Neural cell (in vitro differentiated cells): ENCODE data around the gene C3orf49. TPM values are rescaled to one million over a fixed set of nuclear protein-coding genes. Genes with fewer than 3 reads are reported as not detected.

ENCODE experiments used
- H2AFZ ChIP-seq: fragments of 200-600, 300-800 bp; sonication (generic), shearing (Covaris generic); 2 replicates; pipeline ENCODE4 v1.6.0; 2014; ENCODE audit warnings: low read depth, mild to moderate bottlenecking, antibody characterized with exemption, low read length, moderate library complexity
- H3F3A ChIP-seq: fragments of 200-600 bp; shearing (Covaris generic); 2 replicates; pipeline ENCODE4 v1.6.1; 2016; ENCODE audit warnings: mild to moderate bottlenecking, moderate library complexity, mixed read lengths, antibody characterized with exemption, low read length; ENCODE audit not compliant: insufficient read depth, poor library complexity, severe bottlenecking
- H3K27ac ChIP-seq: fragments of 200-600, 300-800 bp; sonication (generic), shearing (Covaris generic); 2 replicates; pipeline ENCODE4 v1.5.1; 2014; ENCODE audit warnings: mild to moderate bottlenecking, low read length, moderate library complexity
- H3K27me3 ChIP-seq: fragments of 300-800, 200-600 bp; sonication (generic), shearing (Covaris generic); 2 replicates; pipeline ENCODE4 v1.6.0; 2014; ENCODE audit warnings: mild to moderate bottlenecking, low read depth, low read length, moderate library complexity; ENCODE audit not compliant: insufficient read depth
- H3K36me3 ChIP-seq: fragments of 300-800, 200-600 bp; sonication (generic), shearing (Covaris generic); 2 replicates; pipeline ENCODE4 v1.5.1; 2014; ENCODE audit warnings: mild to moderate bottlenecking, antibody characterized with exemption, low read length, moderate library complexity; ENCODE audit not compliant: insufficient read depth
- H3K4me2 ChIP-seq: fragments of 300-800, 200-600 bp; sonication (generic), shearing (Covaris generic); 2 replicates; pipeline ENCODE4 v1.6.0; 2014; ENCODE audit warnings: mild to moderate bottlenecking, low read length
- H3K4me3 ChIP-seq: fragments of 300-800, 200-600 bp; sonication (generic), shearing (Covaris generic); 2 replicates; pipeline ENCODE4 v1.5.1; 2014; ENCODE audit warnings: mild to moderate bottlenecking, low read length, moderate library complexity
- H3K79me2 ChIP-seq: fragments of 200-600 bp; shearing (Covaris generic); replicated peaks from 2 replicates; pipeline ENCODE4 v1.6.0; 2014; ENCODE audit warnings: mild to moderate bottlenecking, low read length, moderate library complexity; ENCODE audit not compliant: insufficient read depth
- H3K9ac ChIP-seq: fragments of 300-800, 200-600 bp; sonication (generic), shearing (Covaris generic); 2 replicates; pipeline ENCODE4 v1.6.1; 2016; ENCODE audit warnings: mild to moderate bottlenecking, low read length, mixed read lengths
- H3K9me2 ChIP-seq: fragments of 200-600 bp; shearing (Covaris generic); 2 replicates; pipeline ENCODE4 v1.6.1; 2016; ENCODE audit warnings: mild to moderate bottlenecking, low read length, mixed read lengths; ENCODE audit not compliant: insufficient read depth
- H3K9me3 ChIP-seq: fragments of 200-600, 300-800 bp; sonication (generic), shearing (Covaris generic); 2 replicates; pipeline ENCODE4 v1.6.1; 2016; ENCODE audit warnings: mild to moderate bottlenecking, mixed run types, low read length, moderate library complexity, mixed read lengths
- H4K20me1 ChIP-seq: fragments of 200-600 bp; shearing (Covaris generic); 2 replicates; pipeline ENCODE4 v1.6.1; 2016; ENCODE audit warnings: mild to moderate bottlenecking, mixed run types; ENCODE audit not compliant: insufficient read depth
- EP300 ChIP-seq: fragments of 450-650 bp; conservative IDR thresholded peaks from 2 replicates; pipeline ENCODE4 v1.6.1; 2014; ENCODE audit warnings: antibody characterized with exemption, mild to moderate bottlenecking, moderate library complexity; ENCODE audit not compliant: poor library complexity, severe bottlenecking
- EZH2 ChIP-seq: fragments of 200-600, 300-800 bp; shearing (Covaris generic), sonication (generic); IDR thresholded peaks from 2 replicates; pipeline ENCODE4 v1.6.1; 2014; ENCODE audit warnings: antibody characterized with exemption, low read length, borderline replicate concordance, mild to moderate bottlenecking; ENCODE audit not compliant: insufficient read depth, poor library complexity, severe bottlenecking
- MXI1 ChIP-seq: fragments of 450-650 bp; conservative IDR thresholded peaks from 2 replicates; pipeline ENCODE4 v1.6.1; 2014; ENCODE audit warnings: antibody characterized with exemption, mild to moderate bottlenecking; ENCODE audit not compliant: poor library complexity, severe bottlenecking
- POLR2AphosphoS5 ChIP-seq: IDR thresholded peaks from 2 replicates; pipeline ENCODE4 v1.6.1; 2012
- RAD21 ChIP-seq: fragments of 450-650 bp; conservative IDR thresholded peaks from 2 replicates; pipeline ENCODE4 v1.6.1; 2014; ENCODE audit warnings: antibody characterized with exemption, mild to moderate bottlenecking, moderate library complexity
- SMC3 ChIP-seq: fragments of 450-650 bp; conservative IDR thresholded peaks from 2 replicates; pipeline ENCODE4 v1.6.1; 2014; ENCODE audit warnings: antibody characterized with exemption, mild to moderate bottlenecking, moderate library complexity; ENCODE audit not compliant: poor library complexity
- TAF1 ChIP-seq: IDR thresholded peaks from 2 replicates; pipeline ENCODE4 v1.6.1; 2012; ENCODE audit warnings: low read depth
- polyA plus RNA-seq: library from polyadenylated mRNA; depleted of rRNA; stranded (reverse); fragments of >200 nt; gene quantifications from 2 replicates; pipeline ENCODE4 v1.2.3, GENCODE V29; 2014
- TF ChIP-seq, protein P1 (sequence below): IDR thresholded peaks from 2 replicates; pipeline ENCODE4 v1.6.1; 2012; ENCODE audit warnings: borderline replicate concordance
- TF ChIP-seq, protein P2 (sequence below): fragments of 450-650 bp; IDR thresholded peaks from 2 replicates; pipeline ENCODE4 v1.5.1; 2014; ENCODE audit warnings: antibody characterized with exemption, mild to moderate bottlenecking, moderate library complexity; ENCODE audit not compliant: poor library complexity, severe bottlenecking

The C3orf49 gene
- polyA plus RNA-seq, 1 donor from 2014 or later, result not detected

DNA sequence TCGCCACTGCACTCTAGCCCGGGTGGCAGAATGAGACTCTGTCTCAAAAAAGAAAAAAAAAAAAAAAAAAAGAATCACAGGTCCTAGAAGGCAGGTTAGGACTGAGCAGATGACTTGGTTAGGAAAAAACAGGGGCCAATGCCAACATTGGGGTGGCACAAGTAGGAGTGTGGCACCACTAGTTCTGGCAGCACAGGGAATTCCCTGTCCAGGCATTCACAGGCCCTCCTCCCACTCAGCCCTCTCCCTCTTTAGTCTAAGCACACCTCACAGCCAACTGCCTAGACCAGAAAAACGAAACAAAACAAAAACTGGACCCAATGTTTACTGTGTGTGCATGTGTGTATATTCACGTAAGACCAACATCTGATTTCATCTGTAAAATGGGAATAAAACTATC, 34.0 kb downstream of the C3orf49 start:
- H3K79me2 ChIP-seq, result peaks cover 3% of the 10 kb centered on the region
- H3K27me3 ChIP-seq, result no peaks in the 10 kb centered on the region
- no peaks in the 10 kb centered on the region for H3K36me3 ChIP-seq
- no peaks in the 10 kb centered on the region for H3K9me2 ChIP-seq
- H3K9ac ChIP-seq, result no peak overlapping the region
- no peak overlapping the region for H3K4me3 ChIP-seq
- H3K9me3 ChIP-seq, result no peaks in the 10 kb centered on the region
- no peaks in the 10 kb centered on the region for H3F3A ChIP-seq
- no peaks in the 10 kb centered on the region for H4K20me1 ChIP-seq
- TF ChIP-seq EP300 (no peak), RAD21 (no peak)
- H2AFZ ChIP-seq, result no peak overlapping the region
- no peak overlapping the region for H3K4me2 ChIP-seq
- H3K27ac ChIP-seq, result no peak overlapping the region

DNA sequence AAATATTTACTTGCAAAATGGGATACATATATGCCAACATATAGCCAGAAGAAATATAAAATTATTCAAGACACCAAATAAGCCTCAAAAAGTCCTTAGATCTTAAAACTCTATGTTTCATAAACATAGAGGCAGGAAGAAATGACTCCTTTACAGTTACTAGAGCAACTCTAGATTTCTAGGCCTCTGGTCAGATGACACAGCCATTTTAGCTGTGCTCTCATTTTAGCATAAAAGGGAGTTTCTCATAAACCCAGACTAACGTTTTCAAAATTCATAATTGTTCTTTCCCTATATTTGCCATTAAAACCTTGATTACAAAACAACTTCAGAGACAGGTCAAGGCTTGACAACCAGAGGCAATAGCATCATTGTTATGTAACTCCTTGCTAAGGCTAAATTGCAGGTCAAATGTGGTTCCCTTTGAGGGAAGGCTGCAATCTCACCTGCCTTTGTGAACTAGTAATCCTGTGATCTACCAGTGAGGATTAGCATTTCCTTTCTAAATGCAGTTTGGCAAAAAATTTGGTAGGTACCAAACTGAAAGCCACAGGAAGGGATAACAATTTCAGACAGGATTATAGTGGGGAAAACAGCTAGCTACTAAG, 36.3 kb downstream of the C3orf49 start:
- Histone ChIP-seq H3K4me2 (no peak overlapping the region), H3K79me2 (peaks cover 3% of the 10 kb centered on the region), H2AFZ (no peak overlapping the region), H3K36me3 (no peaks in the 10 kb centered on the region), H3K27ac (no peak overlapping the region), H3K9me3 (no peaks in the 10 kb centered on the region), H4K20me1 (no peaks in the 10 kb centered on the region), H3K9ac (no peak overlapping the region), H3F3A (no peaks in the 10 kb centered on the region), H3K4me3 (no peak overlapping the region), H3K27me3 (no peaks in the 10 kb centered on the region), H3K9me2 (no peaks in the 10 kb centered on the region)
- TF ChIP-seq, protein P1, sequence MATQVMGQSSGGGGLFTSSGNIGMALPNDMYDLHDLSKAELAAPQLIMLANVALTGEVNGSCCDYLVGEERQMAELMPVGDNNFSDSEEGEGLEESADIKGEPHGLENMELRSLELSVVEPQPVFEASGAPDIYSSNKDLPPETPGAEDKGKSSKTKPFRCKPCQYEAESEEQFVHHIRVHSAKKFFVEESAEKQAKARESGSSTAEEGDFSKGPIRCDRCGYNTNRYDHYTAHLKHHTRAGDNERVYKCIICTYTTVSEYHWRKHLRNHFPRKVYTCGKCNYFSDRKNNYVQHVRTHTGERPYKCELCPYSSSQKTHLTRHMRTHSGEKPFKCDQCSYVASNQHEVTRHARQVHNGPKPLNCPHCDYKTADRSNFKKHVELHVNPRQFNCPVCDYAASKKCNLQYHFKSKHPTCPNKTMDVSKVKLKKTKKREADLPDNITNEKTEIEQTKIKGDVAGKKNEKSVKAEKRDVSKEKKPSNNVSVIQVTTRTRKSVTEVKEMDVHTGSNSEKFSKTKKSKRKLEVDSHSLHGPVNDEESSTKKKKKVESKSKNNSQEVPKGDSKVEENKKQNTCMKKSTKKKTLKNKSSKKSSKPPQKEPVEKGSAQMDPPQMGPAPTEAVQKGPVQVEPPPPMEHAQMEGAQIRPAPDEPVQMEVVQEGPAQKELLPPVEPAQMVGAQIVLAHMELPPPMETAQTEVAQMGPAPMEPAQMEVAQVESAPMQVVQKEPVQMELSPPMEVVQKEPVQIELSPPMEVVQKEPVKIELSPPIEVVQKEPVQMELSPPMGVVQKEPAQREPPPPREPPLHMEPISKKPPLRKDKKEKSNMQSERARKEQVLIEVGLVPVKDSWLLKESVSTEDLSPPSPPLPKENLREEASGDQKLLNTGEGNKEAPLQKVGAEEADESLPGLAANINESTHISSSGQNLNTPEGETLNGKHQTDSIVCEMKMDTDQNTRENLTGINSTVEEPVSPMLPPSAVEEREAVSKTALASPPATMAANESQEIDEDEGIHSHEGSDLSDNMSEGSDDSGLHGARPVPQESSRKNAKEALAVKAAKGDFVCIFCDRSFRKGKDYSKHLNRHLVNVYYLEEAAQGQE, result no peak
- no peak for TF ChIP-seq RAD21
- TF ChIP-seq EZH2, result no peak
- TF ChIP-seq TAF1, result no peak

DNA sequence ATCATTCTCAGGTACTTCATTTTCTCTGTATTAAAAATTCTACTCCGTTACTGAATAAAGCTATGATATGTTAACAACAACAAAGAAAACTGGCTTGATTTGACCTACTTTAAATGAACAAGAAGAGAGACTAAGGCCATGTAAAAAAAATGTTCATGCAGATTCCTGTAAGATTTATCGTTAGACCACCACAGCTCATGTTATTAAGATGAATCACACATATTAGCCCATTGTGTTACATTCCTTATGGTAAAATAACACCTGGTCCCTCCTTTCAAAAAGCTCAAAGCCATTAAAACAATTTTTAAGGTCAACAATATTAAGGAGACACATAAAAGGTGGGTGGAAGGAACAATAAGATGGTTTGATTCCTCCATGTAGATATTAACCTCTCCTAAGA, 38.2 kb downstream of the C3orf49 start:
- Histone ChIP-seq H4K20me1 (no peaks in the 10 kb centered on the region), H3K36me3 (no peaks in the 10 kb centered on the region), H3K27me3 (no peaks in the 10 kb centered on the region), H3K9me3 (no peaks in the 10 kb centered on the region), H3F3A (no peaks in the 10 kb centered on the region), H3K4me2 (no peak overlapping the region), H2AFZ (no peak overlapping the region), H3K4me3 (no peak overlapping the region), H3K79me2 (peaks cover 9% of the 10 kb centered on the region), H3K27ac (no peak overlapping the region), H3K9ac (no peak overlapping the region), H3K9me2 (no peaks in the 10 kb centered on the region)
- TF ChIP-seq RAD21 (no peak), EZH2 (no peak), EP300 (no peak), MXI1 (no peak), SMC3 (no peak), POLR2AphosphoS5 (no peak), TAF1 (no peak)
- TF ChIP-seq, protein P1, result no peak
- TF ChIP-seq, protein P2, sequence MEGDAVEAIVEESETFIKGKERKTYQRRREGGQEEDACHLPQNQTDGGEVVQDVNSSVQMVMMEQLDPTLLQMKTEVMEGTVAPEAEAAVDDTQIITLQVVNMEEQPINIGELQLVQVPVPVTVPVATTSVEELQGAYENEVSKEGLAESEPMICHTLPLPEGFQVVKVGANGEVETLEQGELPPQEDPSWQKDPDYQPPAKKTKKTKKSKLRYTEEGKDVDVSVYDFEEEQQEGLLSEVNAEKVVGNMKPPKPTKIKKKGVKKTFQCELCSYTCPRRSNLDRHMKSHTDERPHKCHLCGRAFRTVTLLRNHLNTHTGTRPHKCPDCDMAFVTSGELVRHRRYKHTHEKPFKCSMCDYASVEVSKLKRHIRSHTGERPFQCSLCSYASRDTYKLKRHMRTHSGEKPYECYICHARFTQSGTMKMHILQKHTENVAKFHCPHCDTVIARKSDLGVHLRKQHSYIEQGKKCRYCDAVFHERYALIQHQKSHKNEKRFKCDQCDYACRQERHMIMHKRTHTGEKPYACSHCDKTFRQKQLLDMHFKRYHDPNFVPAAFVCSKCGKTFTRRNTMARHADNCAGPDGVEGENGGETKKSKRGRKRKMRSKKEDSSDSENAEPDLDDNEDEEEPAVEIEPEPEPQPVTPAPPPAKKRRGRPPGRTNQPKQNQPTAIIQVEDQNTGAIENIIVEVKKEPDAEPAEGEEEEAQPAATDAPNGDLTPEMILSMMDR, result no peak
